ENCODE results near the gene SLC17A9.

DNA sequence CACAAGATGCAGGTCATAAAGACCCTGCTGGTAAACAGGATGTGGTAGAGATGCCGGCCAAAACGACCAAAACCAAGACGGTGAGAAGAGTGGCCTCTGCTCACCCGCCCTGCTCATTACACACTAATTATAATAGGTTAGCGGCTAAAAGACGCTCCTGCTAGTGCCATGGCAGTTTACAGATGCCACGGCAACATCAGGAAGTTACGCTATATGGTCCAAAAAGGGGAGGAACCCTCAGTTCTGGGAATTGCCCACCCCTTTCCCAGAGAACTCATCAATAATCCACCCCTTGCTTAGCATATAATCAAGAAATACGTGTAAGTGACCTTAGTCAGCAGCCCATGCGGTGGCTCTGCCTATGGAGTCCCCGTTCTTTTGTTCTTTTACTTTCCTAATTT, 36.7 kb downstream of the SLC17A9 start:
- TF ChIP-seq ZNF274 (IDR thresholded peaks at IDR 0.05; ENCODE audit: low read depth, low read length) (no peak), SUZ12 (IDR thresholded peaks at IDR 0.05; ENCODE audit: extremely low read depth, insufficient read depth, insufficient read length) (no peak)

All from NT2/D1 (cell line).